HG03280 (cell line): ENCODE results near the gene RHOD.
A peak's percentile ranks its signal among the peaks of the same experiment; 100 is the strongest.

ENCODE experiments used
- ATAC-seq: cut with Tn5 transposase; IDR thresholded peaks from one replicate; pipeline ENCODE4 v1.9.1; 2021; ENCODE audit warnings: mild to moderate bottlenecking, moderate library complexity; ENCODE audit not compliant: unreplicated experiment

The RHOD gene

GRCh38 chr11:67058506-67058905 is 1.9 kb downstream of the RHOD start:
- no peak for ATAC-seq

GRCh38 chr11:67059671-67060070 is 3.0 kb downstream of the RHOD start:
- ATAC-seq = no peak

- ATAC-seq = no peak
Measured at GRCh38 chr11:67060111-67060522, 3.5 kb downstream of the RHOD start.

GRCh38 chr11:67062526-67063373 is 6.1 kb downstream of the RHOD start:
- no peak for ATAC-seq

- ATAC-seq = no peak
Measured at GRCh38 chr11:67066333-67066709, 9.7 kb downstream of the RHOD start.

GRCh38 chr11:67071420-67072284 is 15.0 kb downstream of the RHOD start:
- peak; percentile 58 for ATAC-seq

GRCh38 chr11:67072295-67072694 is 15.6 kb downstream of the RHOD start:
- no peak for ATAC-seq

- no peak for ATAC-seq
Measured at GRCh38 chr11:67073908-67074307, 17.3 kb downstream of the RHOD start.

GRCh38 chr11:67076202-67076601 is 19.6 kb downstream of the RHOD start:
- no peak for ATAC-seq

GRCh38 chr11:67079065-67079705 is 22.5 kb downstream of the RHOD start:
- ATAC-seq = no peak

- no peak for ATAC-seq
Measured at GRCh38 chr11:67082071-67082791, 25.6 kb downstream of the RHOD start.

- no peak for ATAC-seq
Measured at GRCh38 chr11:67083786-67084366, 27.2 kb downstream of the RHOD start.

GRCh38 chr11:67085617-67086016 is 29.0 kb downstream of the RHOD start:
- ATAC-seq = no peak

- ATAC-seq = no peak
Measured at GRCh38 chr11:67090717-67091116, 34.1 kb downstream of the RHOD start.

- ATAC-seq = no peak
Measured at GRCh38 chr11:67095214-67095507, 38.5 kb downstream of the RHOD start.

- ATAC-seq = no peak
Measured at GRCh38 chr11:67098799-67099429, 42.3 kb downstream of the RHOD start.

GRCh38 chr11:67099831-67100324 is 43.2 kb downstream of the RHOD start:
- ATAC-seq = no peak

GRCh38 chr11:67102664-67103063 is 46.0 kb downstream of the RHOD start:
- no peak for ATAC-seq

- ATAC-seq = no peak
Measured at GRCh38 chr11:67105964-67106363, 49.3 kb downstream of the RHOD start.

GRCh38 chr11:67111261-67111660 is 54.6 kb downstream of the RHOD start:
- no peak for ATAC-seq
